Peyer's patch (tissue), 4 donors: ENCODE data around the gene TRIM63. TPM values are rescaled to one million over a fixed set of nuclear protein-coding genes. Genes with fewer than 3 reads are reported as not detected.

ENCODE experiments used
- DNase-seq, 3 donors: peaks; one replicate each; pipeline ENCODE4 v3.0.0-alpha.2; 2017 to 2019
- H3K27ac ChIP-seq, 4 donors: fragments of 200-600 bp; sonication (generic); one replicate each; pipeline ENCODE4 v1.5.1; 2016 to 2019
- H3K27me3 ChIP-seq, 2 donors: fragments of 200-600 bp; sonication (generic); one replicate each; pipeline ENCODE4 v1.5.1; 2019
- H3K36me3 ChIP-seq, 3 donors: fragments of 200-600 bp; sonication (generic); one replicate each; pipeline ENCODE4 v1.5.1; 2016 to 2019
- H3K4me1 ChIP-seq, 4 donors: fragments of 200-600 bp; sonication (generic); one replicate each; pipeline ENCODE4 v1.5.1; 2016 to 2019
- H3K4me3 ChIP-seq, 4 donors: fragments of 200-600 bp; sonication (generic); 1 replicate in 3 of 4; 2 replicates in 1 of 4; pipeline ENCODE4 v1.5.1; 2016 to 2019; ENCODE audit warnings: mild to moderate bottlenecking in 1 of 4
- H3K9me3 ChIP-seq, 4 donors: fragments of 200-600 bp; sonication (generic); one replicate each; pipeline ENCODE4 v1.5.1; 2016 to 2019; ENCODE audit warnings: mild to moderate bottlenecking in 1 of 4
- POLR2A ChIP-seq, 2 donors: fragments of 450-650 bp; IDR thresholded peaks; one replicate each; pipeline ENCODE4 v1.5.1; 2017; ENCODE audit warnings: antibody characterized with exemption in 2 of 2, mild to moderate bottlenecking in 2 of 2, moderate library complexity in 2 of 2
- total RNA-seq, 4 donors: library from RNA; depleted of rRNA; stranded (reverse); fragments of >200 nt; gene quantifications; one replicate each; pipeline ENCODE4 v1.1.0, GENCODE V29; 2016
- TF ChIP-seq, protein P1 (sequence below), 6 experiments: fragments of 450-650 bp in 4 of 6; fragments of 200-600 bp in 2 of 6; sonication (generic) in 1 of 6; IDR thresholded peaks; one replicate each; pipeline ENCODE4 v1.5.1; 2017 to 2019; ENCODE audit warnings: antibody characterized with exemption in 6 of 6, mild to moderate bottlenecking in 3 of 6, moderate library complexity in 1 of 6

TRIM63 gene
- total RNA-seq, 4 donors from 2014 or later = 0.53 to 0.95 TPM; not detected in 2

DNA sequence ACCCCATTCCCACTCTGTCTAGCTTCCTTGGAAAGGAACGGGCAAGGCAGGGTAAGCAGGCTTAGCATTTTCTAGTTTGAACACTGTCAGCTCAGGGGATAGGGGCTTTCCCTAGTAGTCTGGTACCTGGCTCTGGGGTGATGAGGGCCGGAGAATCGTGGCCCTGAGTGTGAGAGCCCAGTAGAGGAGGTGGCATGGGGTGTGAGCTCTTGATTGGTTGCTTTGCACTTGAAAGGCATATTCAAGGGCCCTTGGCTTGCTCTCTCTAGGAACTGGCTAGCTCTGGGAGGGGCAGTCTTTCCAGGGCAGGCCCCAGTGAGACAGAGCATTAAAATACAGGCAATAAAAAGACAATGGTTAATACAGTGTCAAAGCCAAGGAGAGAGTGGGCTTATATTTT lies 56.6 kb downstream of the TRIM63 start:
- no peaks in the 10 kb centered on the region for H3K27me3 ChIP-seq
- no peaks in the 10 kb centered on the region for H3K9me3 ChIP-seq
- TF ChIP-seq, protein P1, sequence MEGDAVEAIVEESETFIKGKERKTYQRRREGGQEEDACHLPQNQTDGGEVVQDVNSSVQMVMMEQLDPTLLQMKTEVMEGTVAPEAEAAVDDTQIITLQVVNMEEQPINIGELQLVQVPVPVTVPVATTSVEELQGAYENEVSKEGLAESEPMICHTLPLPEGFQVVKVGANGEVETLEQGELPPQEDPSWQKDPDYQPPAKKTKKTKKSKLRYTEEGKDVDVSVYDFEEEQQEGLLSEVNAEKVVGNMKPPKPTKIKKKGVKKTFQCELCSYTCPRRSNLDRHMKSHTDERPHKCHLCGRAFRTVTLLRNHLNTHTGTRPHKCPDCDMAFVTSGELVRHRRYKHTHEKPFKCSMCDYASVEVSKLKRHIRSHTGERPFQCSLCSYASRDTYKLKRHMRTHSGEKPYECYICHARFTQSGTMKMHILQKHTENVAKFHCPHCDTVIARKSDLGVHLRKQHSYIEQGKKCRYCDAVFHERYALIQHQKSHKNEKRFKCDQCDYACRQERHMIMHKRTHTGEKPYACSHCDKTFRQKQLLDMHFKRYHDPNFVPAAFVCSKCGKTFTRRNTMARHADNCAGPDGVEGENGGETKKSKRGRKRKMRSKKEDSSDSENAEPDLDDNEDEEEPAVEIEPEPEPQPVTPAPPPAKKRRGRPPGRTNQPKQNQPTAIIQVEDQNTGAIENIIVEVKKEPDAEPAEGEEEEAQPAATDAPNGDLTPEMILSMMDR (IDR thresholded peaks at IDR 0.05) = no peak
- TF ChIP-seq POLR2A (IDR thresholded peaks at IDR 0.05) = no peak
- H3K4me3 ChIP-seq = no peak overlapping the region
- no peaks in the 10 kb centered on the region for H3K4me1 ChIP-seq
- DNase-seq = no peak
- H3K27ac ChIP-seq = no peak overlapping the region
- H3K36me3 ChIP-seq = no peaks in the 10 kb centered on the region

DNA sequence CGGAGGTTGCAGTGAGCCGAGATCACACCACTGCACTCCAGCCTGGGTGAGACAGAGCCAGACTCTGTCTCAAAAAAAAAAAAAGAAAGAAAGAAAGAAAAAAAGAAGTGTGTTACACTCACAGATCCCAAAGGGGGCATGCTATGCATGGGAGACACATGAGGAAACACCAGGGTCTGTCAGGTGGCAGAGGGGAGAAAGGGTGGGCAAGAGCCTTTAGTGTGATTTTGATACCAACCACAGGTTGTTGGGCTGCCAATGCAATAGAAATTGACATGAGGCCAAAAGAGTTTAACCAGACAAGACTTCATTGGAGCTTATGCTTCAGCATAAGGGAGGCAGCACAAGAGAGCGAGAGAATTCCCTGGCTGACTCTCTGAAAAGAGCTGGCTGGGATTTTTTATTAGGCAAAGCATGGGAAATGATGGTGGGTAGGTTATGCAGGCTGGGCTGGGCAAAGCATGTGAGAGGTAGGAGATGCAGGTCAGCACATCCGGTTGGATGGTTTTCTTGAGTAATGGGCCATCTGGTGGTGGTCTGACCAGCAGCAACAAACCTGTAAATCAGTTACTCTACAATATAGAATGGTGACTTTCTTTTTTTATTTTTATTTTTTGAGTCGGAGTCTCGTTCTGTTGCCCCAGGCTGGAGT lies 57.5 kb downstream of the TRIM63 start:
- DNase-seq = no peak
- Histone ChIP-seq H3K4me3 (no peak overlapping the region), H3K9me3 (no peaks in the 10 kb centered on the region), H3K36me3 (no peaks in the 10 kb centered on the region), H3K27me3 (no peaks in the 10 kb centered on the region), H3K27ac (no peak overlapping the region), H3K4me1 (no peaks in the 10 kb centered on the region)
- TF ChIP-seq, protein P1 (IDR thresholded peaks at IDR 0.05) = no peak
- no peak for TF ChIP-seq POLR2A (IDR thresholded peaks at IDR 0.05)

DNA sequence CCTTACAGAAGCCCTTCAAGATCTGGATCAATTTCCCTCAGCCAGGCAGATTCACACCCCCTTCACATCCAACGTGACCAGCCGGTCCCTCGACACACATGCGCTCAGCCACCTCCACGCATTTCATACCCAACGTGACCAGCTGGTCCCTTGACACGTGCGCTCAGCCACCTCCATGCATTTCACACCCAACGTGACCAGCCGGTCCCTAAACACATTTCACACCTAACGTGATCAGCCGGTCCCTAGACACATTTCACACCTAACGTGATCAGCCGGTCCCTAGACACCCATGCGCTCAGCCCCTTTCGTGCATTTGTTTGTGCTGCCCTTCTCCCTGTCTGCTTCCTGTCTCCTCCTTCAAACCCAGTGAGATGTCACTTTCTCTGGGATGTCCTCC lies 60.7 kb downstream of the TRIM63 start:
- no peaks in the 10 kb centered on the region for H3K4me1 ChIP-seq
- H3K27ac ChIP-seq = no peak overlapping the region

GRCh38 chr1:26005434-26006105 lies 61.9 kb downstream of the TRIM63 start:
- Histone ChIP-seq H3K4me1 (no peaks in the 10 kb centered on the region), H3K27ac (no peak overlapping the region), H3K36me3 (no peaks in the 10 kb centered on the region), H3K4me3 (no peak overlapping the region), H3K27me3 (no peaks in the 10 kb centered on the region), H3K9me3 (no peaks in the 10 kb centered on the region)
- TF ChIP-seq, protein P1 (IDR thresholded peaks at IDR 0.05) = no peak
- no peak for TF ChIP-seq POLR2A (IDR thresholded peaks at IDR 0.05)
- DNase-seq = no peak

More for the DNA sequence above, 60.7 kb downstream of the TRIM63 start:
- Histone ChIP-seq H3K4me3 (no peak overlapping the region), H3K9me3 (no peaks in the 10 kb centered on the region), H3K36me3 (no peaks in the 10 kb centered on the region), H3K27me3 (no peaks in the 10 kb centered on the region)
- TF ChIP-seq POLR2A (IDR thresholded peaks at IDR 0.05) = no peak
- TF ChIP-seq, protein P1 (IDR thresholded peaks at IDR 0.05) = no peak
- no peak for DNase-seq

GRCh38 chr1:26003756-26004155 lies 63.7 kb downstream of the TRIM63 start:
- Histone ChIP-seq H3K4me3 (no peak overlapping the region), H3K4me1 (peaks cover 0 to under 1% (median 0%) of the 10 kb centered on the region in 4 donors), H3K27ac (no peak overlapping the region), H3K9me3 (no peaks in the 10 kb centered on the region), H3K36me3 (no peaks in the 10 kb centered on the region), H3K27me3 (no peaks in the 10 kb centered on the region)
- TF ChIP-seq, protein P1 (IDR thresholded peaks at IDR 0.05) = no peak
- TF ChIP-seq POLR2A (IDR thresholded peaks at IDR 0.05) = no peak
- no peak for DNase-seq
